ENCODE measurements around the gene MAPK8IP3. TPM values are rescaled to one million over a fixed set of nuclear protein-coding genes. Genes with fewer than 3 reads are reported as not detected.
A peak's percentile ranks its signal among the peaks of the same experiment; 100 is the strongest.

MAPK8IP3 gene
- total and polyA plus RNA-seq, 9 of the 15 experiments (the other 6 are each of a cell fraction or from before 2014, with no cell fraction given) = 0.17 to 58.7 (median 16.7) TPM

DNA sequence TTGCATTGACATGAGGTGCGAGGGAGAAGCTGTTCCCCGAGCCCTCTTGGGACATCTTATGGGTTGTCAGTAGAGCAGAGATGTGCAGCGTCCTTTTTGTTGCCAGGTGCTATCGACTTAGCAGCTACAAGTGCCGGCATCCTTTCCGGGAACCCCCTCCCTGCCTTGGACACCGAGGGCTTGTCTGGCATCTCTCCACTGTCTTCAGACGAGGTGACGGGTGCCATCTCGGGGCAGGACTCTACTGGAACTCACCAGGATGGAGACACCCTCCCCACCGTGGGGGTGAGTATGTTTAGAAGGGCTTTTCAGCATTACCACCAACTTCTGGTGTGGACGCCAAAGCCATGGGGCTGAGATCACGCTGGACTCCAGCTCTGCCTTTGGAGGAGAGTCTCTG is 39.7 kb upstream of the MAPK8IP3 start:
- ChIA-PET CTCF (ENCODE audit: low intra/inter-chr PET ratio) (no interaction called here), POLR2A (interaction anchor here (0.7 to 3.6 kb wide), 3 partner anchors 8 to 11 kb away, joined by 4 to 18 read pairs (median 4); partner anchors contain the start of gene JPT2)
- no peak for ATAC-seq
- WGBS (ENCODE audit: insufficient coverage, low coverage, missing lambda C conversion rate) = 92% methylated on average over 12 of the region's 13 CpGs
- H3K4me3 ChIP-seq = no peak overlapping the region
- H3K4me1 ChIP-seq (replicated peaks in 1 of 2; ENCODE audit: control insufficient read depth in 2 of 2, insufficient read depth in 2 of 2, low read length in 2 of 2) = no peaks in the 10 kb centered on the region
- no peak overlapping the region for H2AFZ ChIP-seq (ENCODE audit: low read depth, low read length)
- no peak overlapping the region for H3K27ac ChIP-seq (ENCODE audit: extremely low read depth, low read depth, low read length)
- TF ChIP-seq ZNF668 (CRISPR knock-in tag; IDR thresholded peaks at IDR 0.05) (no peak), LCOR (CRISPR knock-in tag; IDR thresholded peaks at IDR 0.05) (no peak), TCF7L2 (IDR thresholded peaks at IDR 0.05; ENCODE audit: low read depth, low read length) (no peak), KLF13 (tag; IDR thresholded peaks at IDR 0.05; ENCODE audit: borderline replicate concordance, low read depth) (no peak)
- no TSS peak for BruUV-seq (replicated peaks)
- DNase-seq (ENCODE audit: extremely low read depth in 1 of 4, low spot score in 3 of 4) = no peak
- H3K4me2 ChIP-seq (ENCODE audit: insufficient read depth, low read length) = no peak overlapping the region
- no peak for FAIRE-seq
- H3K9me3 ChIP-seq (replicated peaks; ENCODE audit: control insufficient read depth, insufficient read depth, low read depth, low read length) = no peaks in the 10 kb centered on the region
- in situ Hi-C loops (cut with MboI) = no loop called here
- H3K79me2 ChIP-seq (ENCODE audit: control insufficient read depth, insufficient read depth, low read length) = no peaks in the 10 kb centered on the region
- H4K20me1 ChIP-seq (replicated peaks; ENCODE audit: control insufficient read depth, insufficient read depth, low read length) = no peaks in the 10 kb centered on the region
- H3K9me1 ChIP-seq (ENCODE audit: control insufficient read depth, insufficient read depth, low read length) = no peaks in the 10 kb centered on the region
- H3K36me3 ChIP-seq (ENCODE audit: control insufficient read depth, insufficient read depth, low read length) = peaks cover 92% of the 10 kb centered on the region
- intact Hi-C loops (cut with micrococcal nuclease) = no loop called here
- H3K9ac ChIP-seq (ENCODE audit: insufficient read depth in 1 of 2, low read depth in 2 of 2, low read length in 2 of 2) = no peak overlapping the region
- no peaks in the 10 kb centered on the region for H3K27me3 ChIP-seq (ENCODE audit: control insufficient read depth in 2 of 2, insufficient read depth in 2 of 2, low read length in 2 of 2)

DNA sequence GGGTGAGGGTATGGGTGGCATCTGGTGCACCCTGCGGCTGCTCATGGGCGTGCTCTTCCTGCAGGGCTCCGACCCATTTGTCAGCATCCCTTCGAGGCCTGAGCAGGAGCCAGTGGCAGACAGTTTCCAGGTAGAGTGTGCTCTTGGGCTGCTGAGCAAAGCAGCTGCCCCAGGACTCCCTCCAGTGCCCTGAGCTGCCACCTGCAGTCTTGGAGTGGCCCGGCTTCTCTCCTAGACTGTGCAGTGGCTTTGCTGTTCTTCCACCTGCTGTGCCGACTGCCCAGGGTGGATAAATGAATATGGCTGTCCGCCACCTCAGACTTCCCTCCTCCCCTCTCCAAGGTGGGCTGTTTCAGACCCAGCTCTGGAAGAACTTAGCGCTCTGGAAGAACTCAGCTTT is 38.7 kb upstream of the MAPK8IP3 start:
- no peaks in the 10 kb centered on the region for H3K4me1 ChIP-seq (replicated peaks in 1 of 2; ENCODE audit: control insufficient read depth in 2 of 2, insufficient read depth in 2 of 2, low read length in 2 of 2)
- H2AFZ ChIP-seq (ENCODE audit: low read depth, low read length) = no peak overlapping the region
- no peaks in the 10 kb centered on the region for H3K79me2 ChIP-seq (ENCODE audit: control insufficient read depth, insufficient read depth, low read length)
- H3K9me3 ChIP-seq (replicated peaks; ENCODE audit: control insufficient read depth, insufficient read depth, low read depth, low read length) = no peaks in the 10 kb centered on the region
- no TSS peak for BruUV-seq (replicated peaks)
- FAIRE-seq = no peak
- no peak overlapping the region for H3K4me2 ChIP-seq (ENCODE audit: insufficient read depth, low read length)
- no peaks in the 10 kb centered on the region for H3K27me3 ChIP-seq (ENCODE audit: control insufficient read depth in 2 of 2, insufficient read depth in 2 of 2, low read length in 2 of 2)
- no peak for DNase-seq (ENCODE audit: extremely low read depth in 1 of 4, low spot score in 3 of 4)
- in situ Hi-C loops (cut with MboI) = no loop called here
- H3K4me3 ChIP-seq = no peak overlapping the region
- no peaks in the 10 kb centered on the region for H4K20me1 ChIP-seq (replicated peaks; ENCODE audit: control insufficient read depth, insufficient read depth, low read length)
- ChIA-PET CTCF (ENCODE audit: low intra/inter-chr PET ratio) (no interaction called here), POLR2A (interaction anchor here (0.5 to 3.6 kb wide), 2 partner anchors 10 to 189 kb away, joined by 3 to 18 read pairs; partner anchors contain the start of gene JPT2)
- no peaks in the 10 kb centered on the region for H3K9me1 ChIP-seq (ENCODE audit: control insufficient read depth, insufficient read depth, low read length)
- no peak for ATAC-seq
- intact Hi-C loops (cut with micrococcal nuclease) = no loop called here
- no peak overlapping the region for H3K9ac ChIP-seq (ENCODE audit: insufficient read depth in 1 of 2, low read depth in 2 of 2, low read length in 2 of 2)
- WGBS (ENCODE audit: insufficient coverage, low coverage, missing lambda C conversion rate) = 89% methylated on average over 6 of the region's 8 CpGs
- H3K36me3 ChIP-seq (ENCODE audit: control insufficient read depth, insufficient read depth, low read length) = peaks cover 94% of the 10 kb centered on the region
- no peak overlapping the region for H3K27ac ChIP-seq (ENCODE audit: extremely low read depth, low read depth, low read length)
- TF ChIP-seq, protein P1, sequence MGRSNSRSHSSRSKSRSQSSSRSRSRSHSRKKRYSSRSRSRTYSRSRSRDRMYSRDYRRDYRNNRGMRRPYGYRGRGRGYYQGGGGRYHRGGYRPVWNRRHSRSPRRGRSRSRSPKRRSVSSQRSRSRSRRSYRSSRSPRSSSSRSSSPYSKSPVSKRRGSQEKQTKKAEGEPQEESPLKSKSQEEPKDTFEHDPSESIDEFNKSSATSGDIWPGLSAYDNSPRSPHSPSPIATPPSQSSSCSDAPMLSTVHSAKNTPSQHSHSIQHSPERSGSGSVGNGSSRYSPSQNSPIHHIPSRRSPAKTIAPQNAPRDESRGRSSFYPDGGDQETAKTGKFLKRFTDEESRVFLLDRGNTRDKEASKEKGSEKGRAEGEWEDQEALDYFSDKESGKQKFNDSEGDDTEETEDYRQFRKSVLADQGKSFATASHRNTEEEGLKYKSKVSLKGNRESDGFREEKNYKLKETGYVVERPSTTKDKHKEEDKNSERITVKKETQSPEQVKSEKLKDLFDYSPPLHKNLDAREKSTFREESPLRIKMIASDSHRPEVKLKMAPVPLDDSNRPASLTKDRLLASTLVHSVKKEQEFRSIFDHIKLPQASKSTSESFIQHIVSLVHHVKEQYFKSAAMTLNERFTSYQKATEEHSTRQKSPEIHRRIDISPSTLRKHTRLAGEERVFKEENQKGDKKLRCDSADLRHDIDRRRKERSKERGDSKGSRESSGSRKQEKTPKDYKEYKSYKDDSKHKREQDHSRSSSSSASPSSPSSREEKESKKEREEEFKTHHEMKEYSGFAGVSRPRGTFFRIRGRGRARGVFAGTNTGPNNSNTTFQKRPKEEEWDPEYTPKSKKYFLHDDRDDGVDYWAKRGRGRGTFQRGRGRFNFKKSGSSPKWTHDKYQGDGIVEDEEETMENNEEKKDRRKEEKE (IDR thresholded peaks at IDR 0.05; ENCODE audit: borderline replicate concordance in 1 of 2, control insufficient read depth in 1 of 2, low read depth in 2 of 2, low read length in 1 of 2) = no peak
- TF ChIP-seq, protein P2, sequence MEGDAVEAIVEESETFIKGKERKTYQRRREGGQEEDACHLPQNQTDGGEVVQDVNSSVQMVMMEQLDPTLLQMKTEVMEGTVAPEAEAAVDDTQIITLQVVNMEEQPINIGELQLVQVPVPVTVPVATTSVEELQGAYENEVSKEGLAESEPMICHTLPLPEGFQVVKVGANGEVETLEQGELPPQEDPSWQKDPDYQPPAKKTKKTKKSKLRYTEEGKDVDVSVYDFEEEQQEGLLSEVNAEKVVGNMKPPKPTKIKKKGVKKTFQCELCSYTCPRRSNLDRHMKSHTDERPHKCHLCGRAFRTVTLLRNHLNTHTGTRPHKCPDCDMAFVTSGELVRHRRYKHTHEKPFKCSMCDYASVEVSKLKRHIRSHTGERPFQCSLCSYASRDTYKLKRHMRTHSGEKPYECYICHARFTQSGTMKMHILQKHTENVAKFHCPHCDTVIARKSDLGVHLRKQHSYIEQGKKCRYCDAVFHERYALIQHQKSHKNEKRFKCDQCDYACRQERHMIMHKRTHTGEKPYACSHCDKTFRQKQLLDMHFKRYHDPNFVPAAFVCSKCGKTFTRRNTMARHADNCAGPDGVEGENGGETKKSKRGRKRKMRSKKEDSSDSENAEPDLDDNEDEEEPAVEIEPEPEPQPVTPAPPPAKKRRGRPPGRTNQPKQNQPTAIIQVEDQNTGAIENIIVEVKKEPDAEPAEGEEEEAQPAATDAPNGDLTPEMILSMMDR (IDR thresholded peaks at IDR 0.05 in 2 of 3, conservative IDR thresholded peaks at IDR 0.05 in 1 of 3; ENCODE audit: insufficient read depth in 2 of 3, low read depth in 1 of 3, low read length in 3 of 3) = peak in 1 of 3 experiments; percentile 5; a peak in 1 of 6 replicates
- TF ChIP-seq, protein P3, sequence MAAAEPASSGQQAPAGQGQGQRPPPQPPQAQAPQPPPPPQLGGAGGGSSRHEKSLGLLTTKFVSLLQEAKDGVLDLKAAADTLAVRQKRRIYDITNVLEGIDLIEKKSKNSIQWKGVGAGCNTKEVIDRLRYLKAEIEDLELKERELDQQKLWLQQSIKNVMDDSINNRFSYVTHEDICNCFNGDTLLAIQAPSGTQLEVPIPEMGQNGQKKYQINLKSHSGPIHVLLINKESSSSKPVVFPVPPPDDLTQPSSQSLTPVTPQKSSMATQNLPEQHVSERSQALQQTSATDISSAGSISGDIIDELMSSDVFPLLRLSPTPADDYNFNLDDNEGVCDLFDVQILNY (CRISPR knock-in tag; IDR thresholded peaks at IDR 0.05) = no peak
- no peak for TF ChIP-seq RUNX1 (IDR thresholded peaks at IDR 0.05; ENCODE audit: low read depth)
